ENCODE data around the gene CSNK1G1.

DNA sequence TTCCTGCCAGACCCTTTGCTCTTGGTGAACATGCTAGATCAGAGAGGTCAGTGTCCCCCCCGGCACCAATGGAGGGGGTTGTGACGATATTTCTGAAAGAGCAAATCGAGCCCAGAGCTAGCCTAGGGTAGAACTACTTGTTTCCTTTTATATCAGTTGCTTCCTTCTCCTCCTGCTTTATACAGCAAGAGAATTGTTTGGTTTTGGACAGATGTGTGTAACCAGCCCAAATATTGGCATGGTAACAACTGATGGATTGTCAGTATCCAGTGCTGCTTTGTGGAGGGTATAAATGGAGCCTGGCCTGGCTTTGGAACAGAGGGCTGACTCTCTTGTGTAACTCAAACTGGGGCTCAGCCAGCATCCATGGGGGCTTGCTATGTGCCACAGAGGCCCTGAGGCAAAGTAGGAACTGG lies 233.0 kb downstream of the CSNK1G1 start:
- TF ChIP-seq, protein P1, sequence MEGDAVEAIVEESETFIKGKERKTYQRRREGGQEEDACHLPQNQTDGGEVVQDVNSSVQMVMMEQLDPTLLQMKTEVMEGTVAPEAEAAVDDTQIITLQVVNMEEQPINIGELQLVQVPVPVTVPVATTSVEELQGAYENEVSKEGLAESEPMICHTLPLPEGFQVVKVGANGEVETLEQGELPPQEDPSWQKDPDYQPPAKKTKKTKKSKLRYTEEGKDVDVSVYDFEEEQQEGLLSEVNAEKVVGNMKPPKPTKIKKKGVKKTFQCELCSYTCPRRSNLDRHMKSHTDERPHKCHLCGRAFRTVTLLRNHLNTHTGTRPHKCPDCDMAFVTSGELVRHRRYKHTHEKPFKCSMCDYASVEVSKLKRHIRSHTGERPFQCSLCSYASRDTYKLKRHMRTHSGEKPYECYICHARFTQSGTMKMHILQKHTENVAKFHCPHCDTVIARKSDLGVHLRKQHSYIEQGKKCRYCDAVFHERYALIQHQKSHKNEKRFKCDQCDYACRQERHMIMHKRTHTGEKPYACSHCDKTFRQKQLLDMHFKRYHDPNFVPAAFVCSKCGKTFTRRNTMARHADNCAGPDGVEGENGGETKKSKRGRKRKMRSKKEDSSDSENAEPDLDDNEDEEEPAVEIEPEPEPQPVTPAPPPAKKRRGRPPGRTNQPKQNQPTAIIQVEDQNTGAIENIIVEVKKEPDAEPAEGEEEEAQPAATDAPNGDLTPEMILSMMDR (IDR thresholded peaks at IDR 0.05; ENCODE audit: low read length): no peak
- TF ChIP-seq EZH2 (IDR thresholded peaks at IDR 0.05; ENCODE audit: borderline replicate concordance, low read length): no peak

Data from OCI-LY1 (cell line).